BLaER1 treated with 17β-estradiol and CSF1 and Interleukin-3, amounts not matched to agents 10 nM and 100 nM (cell line): Measurements from ENCODE around the gene LRRK1.

Experiments used
- H3K27ac ChIP-seq, 11 experiments: shearing (Covaris generic); formaldehyde crosslinking; 2 replicates each; pipeline ENCODE4 v1.8.1; 2022
- H3K27me3 ChIP-seq, 11 experiments: shearing (Covaris generic); formaldehyde crosslinking; 2 replicates each; pipeline ENCODE4 v1.8.1; 2022
- H3K36me3 ChIP-seq, 11 experiments: shearing (Covaris generic); formaldehyde crosslinking; 2 replicates each; pipeline ENCODE4 v1.8.1; 2022
- H3K4me1 ChIP-seq, 10 experiments: shearing (Covaris generic); formaldehyde crosslinking; 2 replicates each; pipeline ENCODE4 v1.8.1; 2022
- H3K4me2 ChIP-seq, 11 experiments: shearing (Covaris generic); formaldehyde crosslinking; 2 replicates each; pipeline ENCODE4 v1.8.1; 2022
- H3K4me3 ChIP-seq, 10 experiments: shearing (Covaris generic); formaldehyde crosslinking; 2 replicates each; pipeline ENCODE4 v1.8.1; 2022
- H3K9ac ChIP-seq, 11 experiments: shearing (Covaris generic); formaldehyde crosslinking; 2 replicates each; pipeline ENCODE4 v1.8.1; 2022
- H3K9me3 ChIP-seq, 11 experiments: shearing (Covaris generic); formaldehyde crosslinking; replicated peaks in 1 of 11; 2 replicates each; pipeline ENCODE4 v1.8.1; 2022
- H4K20me1 ChIP-seq, 11 experiments: shearing (Covaris generic); formaldehyde crosslinking; 2 replicates each; pipeline ENCODE4 v1.8.1; 2022
- Cebpa-rat ChIP-seq, 11 experiments: shearing (Covaris generic); IDR thresholded peaks; 2 replicates each; pipeline ENCODE4 v1.8.1; 2022

Gene LRRK1

DNA sequence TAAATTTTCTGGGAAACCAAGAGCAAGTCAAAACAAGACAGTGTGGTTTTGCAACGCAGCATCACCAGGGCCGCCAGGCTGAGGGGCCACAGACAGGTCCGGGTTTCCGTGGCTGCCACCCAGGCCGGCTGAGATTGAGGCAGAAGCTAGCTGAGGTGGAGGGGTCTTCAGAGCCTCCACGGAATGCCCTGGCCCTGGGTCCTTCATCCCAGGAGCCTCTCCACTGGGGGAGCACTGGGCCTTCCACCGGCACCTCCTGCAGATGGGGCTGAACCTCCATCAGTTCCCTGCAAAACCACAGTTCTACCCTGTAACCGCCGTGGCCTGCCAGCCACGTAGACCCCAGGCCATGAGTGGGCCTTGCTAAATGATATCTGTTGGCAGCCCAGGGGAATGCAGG lies 180.0 kb downstream of the LRRK1 start:
- no peaks in the 10 kb centered on the region for H3K36me3 ChIP-seq
- H4K20me1 ChIP-seq, result no peaks in the 10 kb centered on the region
- H3K9me3 ChIP-seq, result peaks cover 10 to 29% (median 17%) of the 10 kb centered on the region in 11 experiments
- H3K4me3 ChIP-seq, result no peak overlapping the region
- H3K9ac ChIP-seq, result no peak overlapping the region
- H3K27ac ChIP-seq, result no peak overlapping the region
- TF ChIP-seq Cebpa-rat (IDR thresholded peaks at IDR 0.05), result no peak
- no peaks in the 10 kb centered on the region for H3K27me3 ChIP-seq
- H3K4me2 ChIP-seq, result no peak overlapping the region
- H3K4me1 ChIP-seq, result 0 out of 20 replicates have a peak, but pooled peaks cover 0 to 5% (median 0%) of the 10 kb centered on the region in 10 experiments

GRCh38 chr15:101100118-101100517 lies 181.0 kb downstream of the LRRK1 start:
- Histone ChIP-seq H3K4me3 (no peak overlapping the region), H3K27me3 (no peaks in the 10 kb centered on the region), H3K36me3 (no peaks in the 10 kb centered on the region), H3K9me3 (peaks cover 10 to 29% (median 17%) of the 10 kb centered on the region in 11 experiments), H3K4me2 (no peak overlapping the region), H4K20me1 (no peaks in the 10 kb centered on the region), H3K9ac (no peak overlapping the region), H3K27ac (no peak overlapping the region), H3K4me1 (peaks cover 0 to 5% (median 0%) of the 10 kb centered on the region in 10 experiments; a peak in 2 of 20 replicates)
- TF ChIP-seq Cebpa-rat (IDR thresholded peaks at IDR 0.05), result no peak

DNA sequence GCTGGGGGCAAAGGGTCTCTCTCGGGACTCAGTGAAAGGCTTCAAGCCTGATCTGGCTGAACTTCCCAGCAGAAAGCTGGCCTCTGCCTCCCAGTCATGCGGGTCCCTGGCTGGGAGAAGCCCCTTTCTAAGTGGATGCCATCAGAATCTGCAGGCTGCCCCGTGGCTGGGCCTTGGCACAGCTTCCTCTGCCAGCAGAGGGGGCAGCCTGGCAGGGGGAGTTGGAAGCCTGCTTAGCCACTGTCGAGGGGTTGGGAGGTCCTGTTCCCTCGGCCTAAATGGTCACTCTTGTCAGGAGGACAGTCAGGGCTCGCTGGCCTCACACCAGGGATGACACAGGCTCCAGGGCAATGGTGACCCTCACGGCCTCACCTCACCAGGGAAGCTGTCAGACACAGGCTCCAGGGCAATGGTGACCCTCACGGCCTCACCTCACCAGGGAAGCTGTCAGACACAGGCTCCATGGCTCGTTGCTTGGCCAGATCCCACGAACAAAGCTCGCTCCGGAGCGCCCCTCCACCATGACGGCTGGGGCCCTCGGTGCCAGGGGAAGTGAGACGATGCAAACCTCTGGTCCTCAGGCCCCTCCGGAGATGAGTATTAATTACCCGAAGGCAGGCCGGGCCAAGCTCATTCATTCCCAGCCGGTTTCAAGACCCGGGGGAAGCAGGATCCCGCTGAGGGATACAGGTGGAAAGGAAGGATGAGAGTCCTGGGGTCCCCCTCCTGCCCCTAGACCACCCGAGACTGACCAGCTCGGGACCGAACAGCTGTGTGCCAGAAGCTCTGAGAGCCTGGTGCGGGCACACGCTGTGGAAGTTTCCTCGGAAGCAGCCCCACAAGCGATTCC lies 181.7 kb downstream of the LRRK1 start:
- no peak overlapping the region for H3K4me2 ChIP-seq
- no peak overlapping the region for H3K4me3 ChIP-seq
- H3K9ac ChIP-seq, result no peak overlapping the region
- H3K27me3 ChIP-seq, result no peaks in the 10 kb centered on the region
- no peak for TF ChIP-seq Cebpa-rat (IDR thresholded peaks at IDR 0.05)
- no peaks in the 10 kb centered on the region for H4K20me1 ChIP-seq
- no peaks in the 10 kb centered on the region for H3K36me3 ChIP-seq
- no peak overlapping the region for H3K27ac ChIP-seq
- peaks cover 10 to 29% (median 17%) of the 10 kb centered on the region in 11 experiments for H3K9me3 ChIP-seq
- peaks cover 0 to 12% (median 4%) of the 10 kb centered on the region in 10 experiments; a peak in 5 of 20 replicates for H3K4me1 ChIP-seq

DNA sequence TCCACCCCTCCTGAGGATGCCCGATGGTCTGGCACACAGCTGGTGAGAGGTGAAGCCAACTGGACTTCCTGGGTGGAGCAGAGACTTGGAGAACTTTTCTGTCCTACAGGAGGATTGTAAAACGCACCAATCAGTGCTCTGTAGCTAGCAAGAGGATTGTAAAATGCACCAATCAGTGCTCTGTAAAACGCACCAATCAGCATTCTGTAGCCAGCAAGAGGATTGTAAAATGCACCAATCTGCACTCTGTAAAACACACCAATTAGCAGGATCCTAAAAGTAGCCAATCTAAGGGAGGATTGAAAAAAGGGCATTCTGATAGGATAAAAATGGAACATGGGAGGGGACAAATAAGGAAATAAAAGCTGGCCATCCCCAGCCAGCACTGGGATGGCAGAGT lies 182.5 kb downstream of the LRRK1 start:
- Histone ChIP-seq H3K27me3 (no peaks in the 10 kb centered on the region), H3K36me3 (no peaks in the 10 kb centered on the region), H4K20me1 (no peaks in the 10 kb centered on the region), H3K9ac (no peak overlapping the region), H3K27ac (no peak overlapping the region), H3K9me3 (peaks cover 10 to 29% (median 17%) of the 10 kb centered on the region in 11 experiments), H3K4me3 (no peak overlapping the region), H3K4me1 (peaks cover 0 to 14% (median 5%) of the 10 kb centered on the region in 10 experiments; a peak in 5 of 20 replicates), H3K4me2 (no peak overlapping the region)
- no peak for TF ChIP-seq Cebpa-rat (IDR thresholded peaks at IDR 0.05)

- Histone ChIP-seq H3K27ac (no peak overlapping the region), H3K4me3 (no peak overlapping the region)
These were observed 183.6 kb downstream of the LRRK1 start for GRCh38 chr15:101102746-101103145.

DNA sequence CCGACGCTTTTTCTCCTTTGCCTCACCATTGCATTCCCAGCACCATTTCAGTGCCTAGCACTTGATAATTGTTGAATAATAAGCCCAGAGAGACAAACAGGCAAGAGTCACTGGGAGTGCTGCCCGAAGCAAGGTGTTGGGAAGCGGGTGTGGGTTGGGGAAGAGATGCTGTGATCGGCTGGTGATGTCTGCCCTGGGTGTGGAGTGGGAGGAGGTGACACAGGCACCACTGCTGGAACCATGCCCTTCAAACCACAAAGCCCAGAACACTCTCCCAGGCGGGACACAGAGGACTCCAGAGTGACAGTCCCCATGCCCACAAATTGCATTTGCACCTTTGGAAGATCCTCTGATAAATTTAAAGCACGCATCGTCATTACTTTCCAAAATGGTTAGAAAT lies 184.4 kb downstream of the LRRK1 start:
- Histone ChIP-seq H3K4me1 (peaks cover 0 to 14% (median 5%) of the 10 kb centered on the region in 10 experiments; a peak in 5 of 20 replicates), H3K27me3 (no peaks in the 10 kb centered on the region), H4K20me1 (no peaks in the 10 kb centered on the region), H3K9me3 (peaks cover 10 to 37% (median 24%) of the 10 kb centered on the region in 11 experiments), H3K9ac (no peak overlapping the region), H3K36me3 (no peaks in the 10 kb centered on the region), H3K4me3 (no peak overlapping the region), H3K4me2 (no peak overlapping the region), H3K27ac (no peak overlapping the region)
- no peak for TF ChIP-seq Cebpa-rat (IDR thresholded peaks at IDR 0.05)

More at GRCh38 chr15:101102746-101103145, 183.6 kb downstream of the LRRK1 start:
- Histone ChIP-seq H3K9ac (no peak overlapping the region), H3K27me3 (no peaks in the 10 kb centered on the region), H3K36me3 (no peaks in the 10 kb centered on the region), H3K4me2 (no peak overlapping the region), H4K20me1 (no peaks in the 10 kb centered on the region), H3K9me3 (peaks cover 10 to 29% (median 17%) of the 10 kb centered on the region in 11 experiments), H3K4me1 (peaks cover 0 to 14% (median 5%) of the 10 kb centered on the region in 10 experiments; a peak in 5 of 20 replicates)
- no peak for TF ChIP-seq Cebpa-rat (IDR thresholded peaks at IDR 0.05)

- TF ChIP-seq Cebpa-rat (IDR thresholded peaks at IDR 0.05), result no peak
- Histone ChIP-seq H3K4me1 (peaks cover 0 to 14% (median 5%) of the 10 kb centered on the region in 10 experiments; a peak in 5 of 20 replicates), H3K27ac (no peak overlapping the region), H4K20me1 (no peaks in the 10 kb centered on the region), H3K27me3 (no peaks in the 10 kb centered on the region), H3K9ac (no peak overlapping the region), H3K4me2 (no peak overlapping the region), H3K4me3 (no peak overlapping the region), H3K36me3 (no peaks in the 10 kb centered on the region), H3K9me3 (peaks cover 10 to 41% (median 24%) of the 10 kb centered on the region in 11 experiments)
These were observed 185.0 kb downstream of the LRRK1 start for GRCh38 chr15:101104141-101104540.

DNA sequence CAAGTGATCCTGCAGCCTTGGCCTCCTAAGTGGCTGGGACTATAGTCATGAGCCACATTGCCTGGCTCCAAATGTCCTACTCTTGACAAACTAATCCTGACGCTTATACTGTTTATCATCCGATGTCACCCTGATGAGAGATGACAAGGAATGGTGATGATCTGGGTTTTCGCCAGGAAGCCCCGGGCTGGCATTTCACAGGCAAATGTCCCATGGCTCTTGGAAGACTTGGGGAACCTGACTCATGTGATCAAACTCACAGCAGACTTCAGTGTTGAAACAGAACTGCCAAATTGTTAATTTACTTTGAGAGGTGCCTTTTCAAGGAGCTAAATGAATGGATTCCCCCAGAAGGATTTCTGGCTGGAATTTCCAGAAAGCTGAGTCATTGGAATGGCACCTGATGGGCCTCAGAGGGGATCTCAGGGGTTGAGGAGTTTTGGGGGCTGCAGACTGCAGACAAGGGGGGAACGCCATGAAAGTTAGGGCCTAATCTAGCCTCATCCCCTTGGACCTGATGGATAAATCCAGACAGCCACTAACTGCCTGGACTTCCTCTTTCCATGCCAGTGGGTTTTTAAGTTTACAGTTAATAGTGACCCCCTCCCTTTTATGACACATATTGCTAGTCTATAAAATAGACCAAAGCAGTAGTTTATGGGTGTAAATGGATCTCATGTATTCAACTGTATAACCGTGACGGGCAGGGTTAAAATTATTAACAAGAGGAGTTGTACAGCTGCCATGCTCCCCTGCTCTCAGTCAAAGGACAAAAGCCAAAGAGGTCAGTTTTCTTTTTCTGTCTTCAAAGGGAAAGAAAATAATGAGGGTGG lies 186.1 kb downstream of the LRRK1 start:
- Histone ChIP-seq H3K27me3 (no peaks in the 10 kb centered on the region), H3K27ac (no peak overlapping the region), H3K4me3 (no peak overlapping the region), H3K36me3 (no peaks in the 10 kb centered on the region), H4K20me1 (no peaks in the 10 kb centered on the region), H3K9ac (no peak overlapping the region), H3K9me3 (peaks cover 10 to 41% (median 24%) of the 10 kb centered on the region in 11 experiments), H3K4me2 (peak overlapping the region in 3 of 11 experiments; percentile 1 to 9 (median 7); a peak in 1 of 22 replicates), H3K4me1 (peaks cover 0 to 14% (median 5%) of the 10 kb centered on the region in 10 experiments; a peak in 5 of 20 replicates)
- no peak for TF ChIP-seq Cebpa-rat (IDR thresholded peaks at IDR 0.05)

- peaks cover 1 to 28% (median 11%) of the 10 kb centered on the region in 11 experiments; a peak in 21 of 22 replicates for H3K9me3 ChIP-seq
- no peaks in the 10 kb centered on the region for H3K27me3 ChIP-seq
- H4K20me1 ChIP-seq, result no peaks in the 10 kb centered on the region
- no peaks in the 10 kb centered on the region for H3K36me3 ChIP-seq
- TF ChIP-seq Cebpa-rat (IDR thresholded peaks at IDR 0.05), result no peak
- peaks cover 0 to 29% (median 22%) of the 10 kb centered on the region in 10 experiments; a peak in 14 of 20 replicates for H3K4me1 ChIP-seq
- no peak overlapping the region for H3K27ac ChIP-seq
- no peak overlapping the region for H3K4me3 ChIP-seq
- no peak overlapping the region for H3K4me2 ChIP-seq
- no peak overlapping the region for H3K9ac ChIP-seq
These were observed 187.9 kb downstream of the LRRK1 start for GRCh38 chr15:101107101-101107500.
